ENCODE measurements around the gene NIFK. TPM values are rescaled to one million over a fixed set of nuclear protein-coding genes. Genes with fewer than 3 reads are reported as not detected.
A peak's percentile ranks its signal among the peaks of the same experiment; 100 is the strongest.

Gene NIFK
- total and polyA plus RNA-seq, 2 donors from 2014 or later: 33.4 to 40.4 TPM

DNA sequence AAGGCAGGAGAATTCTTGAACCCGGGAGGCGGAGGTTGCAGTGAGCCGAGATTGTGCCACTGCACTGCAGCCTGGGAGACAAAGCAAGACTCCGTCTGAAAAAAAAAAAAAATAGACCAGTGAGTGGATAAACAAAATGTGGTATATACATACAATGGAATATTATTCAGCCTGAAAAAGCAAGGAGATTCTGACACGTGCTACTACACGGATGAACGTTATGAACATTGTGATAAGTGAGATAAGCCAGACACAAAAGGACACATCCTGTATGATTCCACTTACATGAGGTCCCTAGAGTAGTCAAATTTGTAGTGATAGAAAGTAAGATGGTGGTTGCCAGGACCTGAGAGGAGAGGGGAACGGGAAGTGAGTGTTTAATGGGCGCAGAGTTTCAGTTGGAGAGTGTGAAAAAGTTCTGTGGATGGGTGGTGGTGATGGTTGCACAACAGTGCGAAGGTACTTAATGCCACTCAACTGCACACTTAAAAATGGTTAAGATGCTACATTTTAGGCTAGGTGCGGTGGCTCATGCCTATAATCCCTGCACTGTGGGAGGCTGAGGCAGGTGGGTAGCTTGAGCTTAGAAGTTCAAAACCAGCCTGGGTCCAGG is 38.3 kb downstream of the NIFK start:
- Histone ChIP-seq H3K36me3 (ENCODE audit: control insufficient read depth in 2 of 3, insufficient read depth in 3 of 3, low read length in 3 of 3) (no peaks in the 10 kb centered on the region), H3K4me3 (ENCODE audit: low read length in 3 of 3) (no peak overlapping the region), H3K27ac (ENCODE audit: low read depth in 2 of 2, low read length in 2 of 2) (no peak overlapping the region), H3K9me3 (ENCODE audit: control insufficient read depth in 2 of 3, insufficient read depth in 1 of 3, low read length in 3 of 3) (no peaks in the 10 kb centered on the region), H3K4me1 (ENCODE audit: control insufficient read depth in 2 of 3, insufficient read depth in 2 of 3, low read depth in 1 of 3, low read length in 3 of 3) (peaks cover 0 to 8% (median 0%) of the 10 kb centered on the region in 3 donors), H3K9ac (ENCODE audit: low read length in 3 of 3) (no peak overlapping the region), H3K27me3 (ENCODE audit: control insufficient read depth, insufficient read depth, low read length) (no peaks in the 10 kb centered on the region)
- TF ChIP-seq, protein P1, sequence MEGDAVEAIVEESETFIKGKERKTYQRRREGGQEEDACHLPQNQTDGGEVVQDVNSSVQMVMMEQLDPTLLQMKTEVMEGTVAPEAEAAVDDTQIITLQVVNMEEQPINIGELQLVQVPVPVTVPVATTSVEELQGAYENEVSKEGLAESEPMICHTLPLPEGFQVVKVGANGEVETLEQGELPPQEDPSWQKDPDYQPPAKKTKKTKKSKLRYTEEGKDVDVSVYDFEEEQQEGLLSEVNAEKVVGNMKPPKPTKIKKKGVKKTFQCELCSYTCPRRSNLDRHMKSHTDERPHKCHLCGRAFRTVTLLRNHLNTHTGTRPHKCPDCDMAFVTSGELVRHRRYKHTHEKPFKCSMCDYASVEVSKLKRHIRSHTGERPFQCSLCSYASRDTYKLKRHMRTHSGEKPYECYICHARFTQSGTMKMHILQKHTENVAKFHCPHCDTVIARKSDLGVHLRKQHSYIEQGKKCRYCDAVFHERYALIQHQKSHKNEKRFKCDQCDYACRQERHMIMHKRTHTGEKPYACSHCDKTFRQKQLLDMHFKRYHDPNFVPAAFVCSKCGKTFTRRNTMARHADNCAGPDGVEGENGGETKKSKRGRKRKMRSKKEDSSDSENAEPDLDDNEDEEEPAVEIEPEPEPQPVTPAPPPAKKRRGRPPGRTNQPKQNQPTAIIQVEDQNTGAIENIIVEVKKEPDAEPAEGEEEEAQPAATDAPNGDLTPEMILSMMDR (IDR thresholded peaks at IDR 0.05; ENCODE audit: borderline replicate concordance, extremely low read depth, insufficient read depth): no peak
- intact Hi-C loops (cut with DNase I): no loop called here
- FAIRE-seq (no peak), DNase-seq (no peak)

DNA sequence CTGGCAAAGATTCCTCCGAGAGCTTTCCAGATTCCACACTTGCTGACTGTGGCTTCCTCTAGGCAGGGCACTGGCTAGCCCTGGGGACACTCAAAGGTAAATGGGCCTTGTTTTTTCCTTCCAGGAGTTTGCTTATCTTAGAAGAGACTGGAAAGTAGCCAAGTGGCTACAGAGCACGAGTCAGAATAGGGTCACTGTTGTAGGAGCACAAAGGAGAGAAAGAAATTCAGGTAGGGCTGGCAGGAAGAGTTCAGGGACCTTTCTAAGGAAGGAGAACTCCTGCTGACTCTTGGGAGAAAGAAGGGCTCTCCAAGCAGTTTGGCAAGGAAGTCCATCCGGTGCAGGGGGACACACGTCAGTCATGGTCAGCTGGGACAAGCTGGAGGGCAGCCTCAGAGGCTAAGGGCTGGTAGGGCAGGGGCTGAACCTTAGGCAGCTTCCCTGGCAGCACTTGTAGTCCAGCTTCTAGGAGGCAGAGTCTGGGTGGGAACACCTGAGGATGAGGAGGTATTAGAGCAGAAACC is 39.5 kb downstream of the NIFK start:
- TF ChIP-seq, protein P1 (IDR thresholded peaks at IDR 0.05; ENCODE audit: borderline replicate concordance, extremely low read depth, insufficient read depth): no peak
- H3K4me3 ChIP-seq (ENCODE audit: low read length in 3 of 3): no peak overlapping the region
- DNase-seq: no peak
- intact Hi-C loops (cut with DNase I): no loop called here
- H3K27me3 ChIP-seq (ENCODE audit: control insufficient read depth, insufficient read depth, low read length): no peaks in the 10 kb centered on the region
- H3K4me1 ChIP-seq (ENCODE audit: control insufficient read depth in 2 of 3, insufficient read depth in 2 of 3, low read depth in 1 of 3, low read length in 3 of 3): peaks cover 0 to 8% (median 0%) of the 10 kb centered on the region in 3 donors
- no peak overlapping the region for H3K9ac ChIP-seq (ENCODE audit: low read length in 3 of 3)
- H3K36me3 ChIP-seq (ENCODE audit: control insufficient read depth in 2 of 3, insufficient read depth in 3 of 3, low read length in 3 of 3): no peaks in the 10 kb centered on the region
- FAIRE-seq: no peak
- no peaks in the 10 kb centered on the region for H3K9me3 ChIP-seq (ENCODE audit: control insufficient read depth in 2 of 3, insufficient read depth in 1 of 3, low read length in 3 of 3)
- peak overlapping the region; percentile 1 to 9 for H3K27ac ChIP-seq (ENCODE audit: low read depth in 2 of 2, low read length in 2 of 2)

- H3K9me3 ChIP-seq (ENCODE audit: control insufficient read depth in 2 of 3, insufficient read depth in 1 of 3, low read length in 3 of 3): no peaks in the 10 kb centered on the region
- no peaks in the 10 kb centered on the region for H3K27me3 ChIP-seq (ENCODE audit: control insufficient read depth, insufficient read depth, low read length)
- TF ChIP-seq, protein P1 (IDR thresholded peaks at IDR 0.05; ENCODE audit: borderline replicate concordance, extremely low read depth, insufficient read depth): no peak
- no peaks in the 10 kb centered on the region for H3K36me3 ChIP-seq (ENCODE audit: control insufficient read depth in 2 of 3, insufficient read depth in 3 of 3, low read length in 3 of 3)
- intact Hi-C loops (cut with DNase I): no loop called here
- no peak overlapping the region for H3K27ac ChIP-seq (ENCODE audit: low read depth in 2 of 2, low read length in 2 of 2)
- FAIRE-seq: no peak
- H3K4me1 ChIP-seq (ENCODE audit: control insufficient read depth in 2 of 3, insufficient read depth in 2 of 3, low read depth in 1 of 3, low read length in 3 of 3): peaks cover 0 to 8% (median 0%) of the 10 kb centered on the region in 3 donors
- no peak overlapping the region for H3K9ac ChIP-seq (ENCODE audit: low read length in 3 of 3)
- H3K4me3 ChIP-seq (ENCODE audit: low read length in 3 of 3): no peak overlapping the region
- DNase-seq: no peak
Measured at GRCh38 chr2:121696410-121696930, 40.2 kb downstream of the NIFK start.

Data from kidney (tissue), 14 donors.